ENCODE measurements around the gene WDR44. TPM values are rescaled to one million over a fixed set of nuclear protein-coding genes. Genes with fewer than 3 reads are reported as not detected.

The WDR44 gene
- total RNA-seq, 1 donor from 2014 or later, result 13.7 TPM

DNA sequence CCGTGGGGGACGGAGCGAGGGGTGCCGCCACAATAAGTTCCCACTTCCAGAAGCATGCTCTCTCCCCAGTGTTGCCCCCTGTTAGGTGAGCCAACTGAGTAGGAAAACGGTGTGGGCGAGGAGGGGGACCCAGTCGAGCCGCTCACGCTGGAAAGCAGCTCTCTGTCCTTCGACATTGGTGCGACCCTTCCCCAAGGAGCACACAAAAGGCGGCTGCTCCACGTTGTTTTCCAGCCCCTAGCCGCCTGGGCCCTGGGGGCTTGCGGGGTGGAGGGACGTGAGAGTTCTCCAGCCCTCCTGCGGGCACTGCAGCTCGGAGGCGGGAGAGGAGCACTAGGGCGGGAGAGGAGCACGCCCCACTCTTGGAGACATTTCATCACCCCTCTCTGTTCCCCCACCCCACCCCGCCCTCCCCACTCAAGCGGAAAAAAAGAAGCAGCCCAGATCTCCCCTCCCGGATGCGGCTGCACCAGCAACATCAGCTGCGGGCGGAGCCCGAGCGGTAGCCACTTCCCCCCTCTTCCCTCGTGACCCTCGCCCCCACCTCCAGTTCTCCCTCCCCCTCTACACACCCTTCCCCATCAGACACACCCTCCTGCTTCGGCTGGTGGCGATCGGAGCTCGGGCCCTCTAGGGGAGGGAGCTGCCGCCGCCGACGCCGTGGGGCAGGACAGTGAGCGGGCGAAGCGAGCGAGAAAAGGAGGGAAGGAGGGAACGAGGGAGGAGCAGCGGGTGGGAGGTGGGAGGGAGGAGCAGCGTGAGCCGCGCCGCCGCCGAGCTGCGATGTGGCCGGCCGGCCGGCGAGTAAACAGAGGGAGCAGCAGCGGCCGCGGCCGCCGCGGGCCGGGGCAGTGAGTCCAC lies 149.4 kb downstream of the WDR44 start, which contains the start of gene DOCK11:
DOCK11 (plus strand) TSS at position 755 of the 861 bp plus-strand sequence. CDS start 157 bp downstream, outside the sequence.
- H3K4me3 ChIP-seq (ENCODE audit: low read depth, low read length), result peak within 1 kb of the TSS; percentile 62
- no peak for DNase-seq (ENCODE audit: low read depth)
- TF ChIP-seq, protein P1, sequence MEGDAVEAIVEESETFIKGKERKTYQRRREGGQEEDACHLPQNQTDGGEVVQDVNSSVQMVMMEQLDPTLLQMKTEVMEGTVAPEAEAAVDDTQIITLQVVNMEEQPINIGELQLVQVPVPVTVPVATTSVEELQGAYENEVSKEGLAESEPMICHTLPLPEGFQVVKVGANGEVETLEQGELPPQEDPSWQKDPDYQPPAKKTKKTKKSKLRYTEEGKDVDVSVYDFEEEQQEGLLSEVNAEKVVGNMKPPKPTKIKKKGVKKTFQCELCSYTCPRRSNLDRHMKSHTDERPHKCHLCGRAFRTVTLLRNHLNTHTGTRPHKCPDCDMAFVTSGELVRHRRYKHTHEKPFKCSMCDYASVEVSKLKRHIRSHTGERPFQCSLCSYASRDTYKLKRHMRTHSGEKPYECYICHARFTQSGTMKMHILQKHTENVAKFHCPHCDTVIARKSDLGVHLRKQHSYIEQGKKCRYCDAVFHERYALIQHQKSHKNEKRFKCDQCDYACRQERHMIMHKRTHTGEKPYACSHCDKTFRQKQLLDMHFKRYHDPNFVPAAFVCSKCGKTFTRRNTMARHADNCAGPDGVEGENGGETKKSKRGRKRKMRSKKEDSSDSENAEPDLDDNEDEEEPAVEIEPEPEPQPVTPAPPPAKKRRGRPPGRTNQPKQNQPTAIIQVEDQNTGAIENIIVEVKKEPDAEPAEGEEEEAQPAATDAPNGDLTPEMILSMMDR (conservative IDR thresholded peaks at IDR 0.05; ENCODE audit: low read depth, low read length), result no peak

DNA sequence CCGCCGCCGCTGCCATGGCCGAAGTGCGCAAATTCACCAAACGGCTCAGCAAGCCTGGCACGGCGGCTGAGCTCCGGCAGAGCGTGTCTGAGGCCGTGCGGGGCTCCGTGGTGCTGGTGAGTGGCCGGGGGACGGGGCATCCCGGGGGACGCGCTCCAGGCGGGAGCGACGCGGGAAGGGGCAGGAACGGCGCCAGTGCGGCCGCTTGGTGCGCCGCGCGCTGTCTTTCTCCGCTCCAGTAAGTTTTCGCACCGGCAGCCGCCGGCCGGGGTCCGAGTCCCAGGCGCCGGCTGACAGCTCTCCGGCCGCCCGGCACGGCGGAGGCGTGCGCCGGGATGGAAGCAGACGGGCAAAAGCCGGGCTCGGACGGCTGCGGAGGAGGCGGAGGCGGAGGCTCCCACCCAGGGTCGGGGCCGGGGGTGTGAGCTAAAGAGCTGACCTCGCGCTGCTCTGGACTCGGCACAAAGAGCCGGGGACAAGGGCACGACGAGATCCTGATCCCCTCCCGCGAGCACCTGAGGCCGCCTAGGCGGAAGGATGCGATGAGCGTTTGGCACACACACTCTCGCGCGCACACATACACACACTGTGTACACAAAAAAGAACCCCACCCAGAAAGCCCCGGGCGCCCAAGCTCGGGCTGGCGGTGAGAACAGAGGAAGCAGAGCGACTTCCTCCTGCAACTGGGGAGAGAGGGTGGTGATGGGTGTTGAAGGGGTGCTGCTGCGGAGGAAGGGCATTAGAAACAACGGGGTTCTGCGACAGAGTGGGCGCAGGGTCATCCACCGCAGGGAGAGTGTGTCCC lies 150.3 kb downstream of the WDR44 start:
- TF ChIP-seq, protein P1 (conservative IDR thresholded peaks at IDR 0.05; ENCODE audit: low read depth, low read length), result no peak
- peak overlapping the region; percentile 62 for H3K4me3 ChIP-seq (ENCODE audit: low read depth, low read length)
- DNase-seq (ENCODE audit: low read depth), result no peak

DNA sequence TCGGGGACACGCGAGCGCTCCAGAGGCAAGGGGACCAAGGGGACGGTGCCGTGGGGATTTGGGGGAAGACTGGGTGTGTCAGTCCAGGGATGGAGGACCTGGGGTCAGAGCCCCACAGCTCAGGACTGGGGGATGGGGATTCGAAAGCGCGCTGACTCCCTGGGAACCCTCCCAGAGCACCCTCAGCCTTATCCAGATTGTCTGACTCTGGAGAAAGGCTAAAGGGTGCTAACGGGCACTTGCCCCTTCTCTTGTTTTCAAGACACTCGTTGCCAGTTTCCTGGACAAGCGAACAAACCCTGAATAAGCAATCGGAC lies 150.8 kb downstream of the WDR44 start:
- peak overlapping the region; percentile 62 for H3K4me3 ChIP-seq (ENCODE audit: low read depth, low read length)
- TF ChIP-seq, protein P1 (conservative IDR thresholded peaks at IDR 0.05; ENCODE audit: low read depth, low read length), result no peak
- DNase-seq (ENCODE audit: low read depth), result no peak

DNA sequence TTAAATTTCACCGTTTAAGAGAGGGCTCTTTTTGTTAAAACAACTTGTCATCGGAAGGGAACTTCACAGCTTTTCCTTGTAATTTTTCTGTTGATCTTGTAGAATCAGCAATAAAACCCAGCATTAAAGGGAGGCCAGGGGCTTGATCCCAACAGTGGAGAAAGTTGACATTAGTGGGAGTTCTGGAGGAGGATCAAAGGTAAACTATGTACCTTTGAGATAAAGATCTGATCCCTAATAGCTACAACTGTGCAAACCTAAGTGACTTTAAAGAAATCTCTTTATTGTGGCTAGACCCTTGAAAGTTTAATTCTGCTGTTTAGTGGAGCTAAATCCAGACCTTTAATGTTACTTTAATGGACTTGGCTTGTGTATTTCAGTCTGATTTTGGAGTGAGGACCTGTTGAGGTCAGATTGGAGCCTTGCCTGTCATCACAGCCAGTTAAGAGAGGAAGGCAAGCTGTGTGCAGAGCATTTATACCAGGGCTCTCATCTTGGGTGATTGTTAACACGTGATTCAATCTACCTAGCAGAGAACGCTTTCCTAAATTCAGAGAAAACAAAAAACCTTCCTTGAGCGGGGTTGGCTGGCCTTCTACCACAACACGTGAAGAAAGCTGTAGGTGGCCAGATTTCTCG lies 151.4 kb downstream of the WDR44 start:
- peak overlapping the region; percentile 62 for H3K4me3 ChIP-seq (ENCODE audit: low read depth, low read length)
- TF ChIP-seq, protein P1 (conservative IDR thresholded peaks at IDR 0.05; ENCODE audit: low read depth, low read length), result no peak
- no peak for DNase-seq (ENCODE audit: low read depth)

DNA sequence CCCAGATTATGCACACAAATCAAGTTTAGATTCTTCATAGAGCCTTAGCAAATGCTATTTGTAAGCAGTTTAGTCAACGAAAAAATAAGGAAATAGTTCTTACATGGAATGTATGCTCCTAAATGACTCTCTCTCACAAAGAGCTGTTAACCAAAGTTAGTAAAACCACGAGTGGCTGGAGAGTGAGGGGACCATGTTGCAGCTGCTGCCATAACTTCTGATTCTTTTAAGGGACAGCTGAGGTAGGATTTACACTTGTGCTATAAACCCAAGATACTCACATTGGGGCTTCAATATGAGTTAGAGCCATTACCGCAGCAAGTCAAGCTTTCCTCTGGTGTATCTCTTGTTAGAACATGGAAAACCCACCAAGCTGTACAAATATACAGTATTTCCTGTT lies 152.4 kb downstream of the WDR44 start:
- TF ChIP-seq, protein P1 (conservative IDR thresholded peaks at IDR 0.05; ENCODE audit: low read depth, low read length), result no peak
- H3K4me3 ChIP-seq (ENCODE audit: low read depth, low read length), result no peak overlapping the region
- DNase-seq (ENCODE audit: low read depth), result no peak

DNA sequence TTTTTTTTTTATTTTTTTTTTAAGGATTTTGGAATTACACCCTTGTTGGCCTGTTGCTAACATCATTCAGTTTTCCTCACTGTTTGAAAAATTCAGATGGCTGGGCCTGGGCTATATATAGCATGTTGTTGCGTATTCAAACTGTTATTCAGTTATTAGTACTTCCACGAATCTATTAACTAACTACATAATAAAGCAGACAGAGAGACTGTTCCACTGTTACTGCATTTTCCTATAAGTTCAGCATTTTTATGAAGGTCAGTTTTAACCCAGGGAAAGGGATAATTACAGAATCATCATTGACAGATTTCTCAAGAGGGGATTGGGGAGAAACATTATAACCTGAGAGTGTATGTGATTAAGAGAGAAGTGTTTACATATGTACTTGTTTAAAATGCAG lies 152.8 kb downstream of the WDR44 start:
- TF ChIP-seq, protein P1 (conservative IDR thresholded peaks at IDR 0.05; ENCODE audit: low read depth, low read length), result no peak
- H3K4me3 ChIP-seq (ENCODE audit: low read depth, low read length), result no peak overlapping the region
- DNase-seq (ENCODE audit: low read depth), result no peak

Data from epithelial cell of proximal tubule (primary cell).